Hepatocyte (in vitro differentiated cells): ENCODE measurements around the gene C11orf52.

Experiments
- CTCF ChIP-seq: fragments of 200-600 bp; sonication (generic); IDR thresholded peaks from 2 replicates; pipeline ENCODE4 v1.5.1; 2016; ENCODE audit warnings: antibody characterized with exemption, mild to moderate bottlenecking; ENCODE audit not compliant: poor library complexity
- EZH2phosphoT487 ChIP-seq: fragments of 200-600 bp; sonication (generic); IDR thresholded peaks from one replicate; pipeline ENCODE4 v1.6.1; 2018; ENCODE audit warnings: antibody characterized with exemption, mild to moderate bottlenecking, low read depth, moderate library complexity; ENCODE audit not compliant: unreplicated experiment, severe bottlenecking

- no peak for TF ChIP-seq CTCF
- no peak for TF ChIP-seq EZH2phosphoT487
These were observed 13.9 kb downstream of the C11orf52 start for GRCh38 chr11:111932611-111932950.
